EL (cell line): ENCODE measurements around the gene PLCD1.
A peak's percentile ranks its signal among the peaks of the same experiment; 100 is the strongest.
"Not testable (repeated sequence)": the region's sequence is repeated elsewhere in the genome, so short reads cannot be mapped to it uniquely, and the experiment has no call there.

Experiments
- DNase-seq: peaks from one replicate; pipeline ENCODE4 v3.0.0-alpha.2; 2016

Gene PLCD1

DNA sequence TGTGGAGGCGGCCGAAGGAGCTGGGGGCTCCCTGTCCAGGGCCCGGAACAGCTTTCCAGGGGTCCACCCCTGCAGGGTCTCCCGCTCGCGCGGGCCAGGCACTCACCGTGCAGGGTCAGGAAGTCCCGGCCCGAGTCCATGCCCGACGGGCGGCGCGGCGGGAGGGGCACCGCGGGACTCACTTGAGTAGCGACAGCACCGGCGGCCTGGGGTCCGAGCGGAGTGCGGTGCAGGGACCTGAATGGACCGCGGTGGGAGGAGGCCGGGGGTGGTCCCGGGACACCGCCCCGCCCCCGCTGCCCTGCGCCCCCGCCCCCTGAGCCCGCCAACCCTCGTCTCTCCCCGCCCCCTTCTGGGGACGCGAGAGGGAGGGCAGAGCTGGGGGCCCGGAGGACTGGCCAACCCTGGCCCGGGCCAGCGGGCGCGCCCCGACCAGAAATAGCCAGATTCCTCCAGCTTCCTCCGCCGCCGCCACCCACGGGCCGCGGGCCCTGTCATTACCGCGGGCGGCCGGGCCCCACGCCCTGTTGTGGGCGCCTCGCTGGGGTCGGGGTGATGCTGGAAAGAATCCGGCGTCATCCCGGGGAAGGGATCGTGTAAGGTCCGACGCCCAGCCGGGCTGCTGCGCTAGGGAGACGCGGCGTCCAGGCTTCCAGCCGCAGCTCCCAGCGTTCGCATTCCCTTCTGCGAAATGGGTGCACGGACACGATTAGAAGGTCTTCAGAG, at the start of gene PLCD1:
TSS of gene PLCD1 (minus strand) at position 243 of the 726 bp plus-strand sequence. CDS start at position 140, 103 bp downstream.
- DNase-seq = peak; percentile 77

DNA sequence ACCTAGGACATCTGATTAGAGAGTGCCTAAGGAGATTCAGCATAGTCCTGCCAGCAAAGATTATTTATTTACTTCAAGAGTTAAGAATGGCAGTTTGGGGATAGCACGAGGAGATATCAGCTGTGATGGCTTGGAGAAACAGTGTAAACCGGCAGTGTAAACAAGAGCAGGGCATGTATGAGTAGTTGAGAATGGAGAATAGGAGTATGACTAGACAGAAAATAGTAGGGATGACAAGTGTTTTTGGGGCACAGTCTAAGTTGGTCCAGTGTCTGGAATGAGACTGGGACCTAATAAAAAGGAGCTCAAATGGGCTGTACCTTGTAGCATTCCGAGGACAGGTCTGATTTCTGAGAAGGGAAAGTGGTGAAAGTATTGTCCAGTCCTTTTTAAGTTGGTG, 47.6 kb upstream of the PLCD1 start:
- DNase-seq = not testable (repeated sequence)

DNA sequence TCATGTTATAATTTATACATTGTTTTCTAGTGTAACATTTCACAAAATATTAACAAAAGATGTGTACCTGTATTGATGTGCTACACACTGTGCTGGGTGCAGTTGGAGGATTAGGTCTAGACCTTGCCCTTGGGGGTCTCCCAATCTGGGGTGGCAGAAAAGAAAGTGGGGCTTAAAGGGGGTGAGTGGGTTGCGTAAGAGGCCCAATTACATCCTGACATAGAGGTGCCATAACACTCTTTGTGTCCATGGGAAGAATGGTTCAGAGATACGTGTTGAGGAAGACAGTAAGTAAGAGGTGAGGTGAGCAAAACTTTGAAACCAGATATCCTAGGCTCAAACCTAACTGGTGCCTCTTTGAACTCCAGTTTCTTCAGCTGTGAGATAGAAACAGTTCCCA, 40.6 kb upstream of the PLCD1 start:
- DNase-seq = no peak

DNA sequence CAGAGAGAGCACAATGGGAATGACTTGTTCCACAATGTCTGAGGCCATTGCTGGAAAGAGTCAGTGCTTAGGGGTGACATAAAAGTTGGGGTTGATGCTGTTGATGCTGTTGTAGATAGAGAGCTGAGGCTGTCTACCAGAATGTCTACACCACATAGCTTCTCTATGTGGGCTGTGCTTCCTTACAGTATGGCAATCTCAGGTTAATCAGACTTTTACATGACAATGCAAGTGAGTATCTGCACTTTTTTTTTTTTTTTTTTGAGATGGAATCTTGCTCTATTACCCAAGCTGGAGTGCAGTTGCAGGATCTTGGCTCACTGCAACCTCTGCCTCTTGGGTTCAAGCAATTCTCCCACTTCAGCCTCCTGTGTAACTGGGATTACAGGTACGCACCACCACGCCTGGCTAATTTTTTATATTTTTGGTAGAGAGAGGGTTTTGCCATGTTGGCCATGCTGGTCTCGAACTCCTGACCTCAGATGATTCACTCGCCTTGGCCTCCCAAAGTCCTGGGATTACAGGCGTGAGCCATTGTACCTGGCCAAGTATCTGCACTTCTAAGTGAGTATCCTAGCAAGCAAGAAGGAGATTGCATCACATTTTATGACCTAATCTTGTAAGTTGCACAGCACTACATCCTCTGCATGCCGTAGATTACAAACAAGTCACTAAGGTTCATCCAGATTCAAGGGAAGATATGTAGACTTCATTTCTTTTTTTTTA, 38.2 kb upstream of the PLCD1 start:
- DNase-seq = no peak

DNA sequence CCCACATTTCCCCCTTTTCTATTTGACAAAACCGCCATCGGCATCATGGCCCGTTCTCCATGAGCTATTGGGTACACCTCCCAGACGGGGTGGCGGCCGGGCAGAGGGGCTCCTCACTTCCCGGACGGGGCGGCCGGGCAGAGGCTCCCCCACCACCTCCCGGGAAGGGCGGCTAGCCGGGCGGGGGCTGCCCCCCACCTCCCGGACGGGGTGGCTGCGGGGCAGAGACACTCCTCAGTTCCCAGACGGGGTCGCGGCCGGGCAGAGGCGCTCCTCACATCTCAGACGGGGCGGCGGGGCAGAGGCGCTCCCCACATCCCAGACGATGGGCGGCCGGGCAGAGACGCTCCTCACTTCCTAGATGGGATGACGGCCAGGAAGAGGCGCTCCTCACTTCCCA, 35.0 kb upstream of the PLCD1 start:
- not testable (repeated sequence) for DNase-seq

DNA sequence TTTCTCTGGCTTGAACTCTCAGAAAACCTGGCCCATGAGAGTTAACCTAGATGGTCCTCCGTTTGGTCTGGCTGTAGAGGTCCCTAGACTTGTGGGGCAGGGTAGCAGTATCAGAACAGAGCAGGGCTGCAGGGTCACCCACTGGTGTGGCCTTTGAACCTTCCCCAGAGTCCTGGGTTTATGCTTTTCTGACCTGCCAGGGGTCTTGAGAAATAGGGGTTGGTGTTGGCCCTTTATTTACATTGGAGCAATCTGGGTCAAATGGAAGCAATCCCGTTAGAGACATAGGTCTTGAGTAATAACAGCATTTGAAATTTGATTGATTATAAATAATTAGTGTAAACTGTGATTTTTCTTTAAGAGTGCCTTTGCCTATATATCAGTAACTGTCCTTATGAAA, 33.4 kb upstream of the PLCD1 start:
- DNase-seq = no peak

DNA sequence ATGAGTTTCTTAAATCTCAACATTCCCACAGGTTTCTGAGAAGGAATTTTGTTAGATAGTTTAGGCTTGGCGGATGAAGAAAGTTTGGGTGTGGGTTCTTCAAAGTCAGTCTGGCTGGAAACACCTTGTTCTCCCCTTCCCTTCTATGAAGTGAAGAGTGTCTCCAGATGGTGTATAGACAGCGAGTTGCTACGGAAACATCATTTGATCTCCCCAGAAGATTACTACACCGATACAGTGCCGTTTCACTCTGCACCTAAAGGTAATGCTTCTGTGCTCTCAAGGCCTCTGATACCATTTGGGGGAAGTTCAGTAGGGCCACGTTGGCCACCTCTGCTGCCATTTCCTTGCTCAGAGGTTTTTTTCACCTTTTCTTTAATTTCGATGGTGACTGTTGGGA, 30.1 kb upstream of the PLCD1 start:
- DNase-seq = no peak

DNA sequence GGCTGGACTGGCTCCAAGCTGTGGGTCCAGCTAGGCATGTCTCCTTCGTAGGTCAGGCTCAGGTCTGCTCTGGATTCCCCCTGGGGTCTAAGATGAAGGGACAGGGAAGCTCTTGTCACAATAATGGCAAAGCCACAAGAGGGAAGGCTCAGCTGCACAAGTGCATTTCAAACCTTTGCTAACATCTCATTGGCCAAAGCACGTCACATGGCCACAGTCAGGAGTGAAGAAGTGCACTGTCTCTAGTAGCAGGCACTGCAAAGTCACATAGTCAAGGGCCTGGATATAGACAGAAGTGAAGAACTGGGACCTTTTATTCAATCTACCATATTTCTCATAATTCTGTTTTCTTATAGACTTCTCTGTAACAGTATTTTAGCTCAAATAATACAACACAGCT, 29.7 kb upstream of the PLCD1 start:
- no peak for DNase-seq

DNA sequence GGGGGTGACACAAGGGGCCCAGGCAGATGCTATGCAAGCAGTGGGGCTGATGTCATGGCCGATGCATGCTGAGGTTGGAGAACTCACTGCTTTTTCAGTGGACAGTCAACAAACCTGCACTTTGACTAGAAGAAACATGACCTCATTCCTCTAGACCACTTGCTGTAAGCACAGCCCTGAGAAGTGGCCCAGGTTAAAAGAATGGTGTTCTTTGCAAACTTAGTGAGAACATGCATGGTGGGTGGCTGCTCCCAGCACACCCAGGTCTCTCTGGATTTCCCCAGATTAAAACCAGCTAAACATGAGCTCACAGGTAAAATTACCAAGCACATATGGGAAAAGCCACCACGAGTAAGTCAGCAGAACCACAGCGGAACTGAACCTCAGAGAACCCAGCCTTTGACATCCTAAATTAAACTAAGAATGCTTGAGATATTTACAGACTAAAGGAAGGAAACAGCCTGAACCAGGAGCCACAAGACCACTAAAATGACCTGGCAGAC, 25.1 kb upstream of the PLCD1 start:
- peak; percentile 44 for DNase-seq

DNA sequence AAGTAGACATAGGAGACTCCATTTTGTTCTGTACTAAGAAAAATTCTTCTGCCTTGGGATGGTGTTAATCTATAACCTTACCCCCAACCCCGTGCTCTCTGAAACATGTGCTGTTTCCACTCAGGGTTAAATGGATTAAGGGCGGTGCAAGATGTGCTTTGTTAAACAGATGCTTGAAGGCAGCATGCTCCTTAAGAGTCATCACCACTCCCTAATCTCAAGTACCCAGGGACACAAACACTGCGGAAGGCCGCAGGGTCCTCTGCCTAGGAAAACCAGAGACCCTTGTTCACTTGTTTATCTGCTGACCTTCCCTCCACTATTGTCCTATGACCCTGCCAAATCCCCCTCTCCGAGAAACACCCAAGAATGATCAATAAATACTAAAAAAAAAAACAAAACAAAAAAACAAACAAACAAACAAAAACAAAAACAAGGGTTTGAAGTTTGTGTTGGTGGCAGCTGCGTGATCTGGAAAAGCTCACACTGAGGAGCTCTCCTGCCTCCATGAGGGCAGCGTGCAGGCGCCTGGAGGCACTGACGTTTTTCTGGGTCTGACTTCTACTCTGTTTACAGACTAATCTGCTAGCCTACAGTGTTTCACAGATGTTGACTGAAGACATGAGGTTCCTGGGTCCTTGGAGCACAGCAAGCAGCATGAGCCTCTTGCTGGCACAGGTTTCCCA, 24.5 kb upstream of the PLCD1 start:
- not testable (repeated sequence) for DNase-seq

DNA sequence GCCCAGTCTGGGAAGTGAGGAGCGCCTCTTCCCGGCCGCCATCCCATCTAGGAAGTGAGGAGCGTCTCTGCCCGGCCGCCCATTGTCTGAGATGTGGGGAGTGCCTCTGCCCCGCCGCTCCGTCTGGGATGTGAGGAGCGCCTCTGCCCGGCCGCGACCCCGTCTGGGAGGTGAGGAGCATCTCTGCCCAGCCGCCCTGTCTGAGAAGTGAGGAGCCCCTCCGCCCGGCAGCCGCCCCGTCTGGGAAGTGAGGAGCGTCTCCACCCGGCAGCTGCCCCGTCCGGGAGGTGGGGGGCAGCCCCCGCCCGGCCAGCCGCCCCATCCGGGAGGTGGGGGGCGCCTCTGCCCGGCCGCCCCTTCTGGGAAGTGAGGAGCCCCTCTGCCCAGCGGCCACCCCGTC, 23.8 kb upstream of the PLCD1 start:
- not testable (repeated sequence) for DNase-seq

DNA sequence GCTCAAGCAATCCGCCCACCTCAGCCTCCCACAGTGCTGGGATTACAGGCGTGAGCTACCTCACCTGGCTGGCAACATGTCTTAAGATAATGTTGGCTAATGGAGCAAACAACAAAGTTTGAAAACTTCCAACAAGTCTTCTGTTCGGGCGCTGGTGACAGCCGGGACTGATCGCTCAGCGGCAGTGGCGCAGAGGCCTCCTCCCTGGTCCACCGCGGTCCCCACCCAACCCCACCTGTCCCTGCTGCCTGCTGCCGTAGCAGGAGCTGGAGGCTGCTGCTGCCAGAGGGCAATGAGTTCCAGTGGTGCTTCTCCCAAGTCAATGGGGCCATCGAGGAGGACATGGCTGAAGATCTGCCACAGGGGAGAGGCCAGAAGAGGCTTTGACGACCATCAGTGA, 21.7 kb upstream of the PLCD1 start:
- DNase-seq = no peak

DNA sequence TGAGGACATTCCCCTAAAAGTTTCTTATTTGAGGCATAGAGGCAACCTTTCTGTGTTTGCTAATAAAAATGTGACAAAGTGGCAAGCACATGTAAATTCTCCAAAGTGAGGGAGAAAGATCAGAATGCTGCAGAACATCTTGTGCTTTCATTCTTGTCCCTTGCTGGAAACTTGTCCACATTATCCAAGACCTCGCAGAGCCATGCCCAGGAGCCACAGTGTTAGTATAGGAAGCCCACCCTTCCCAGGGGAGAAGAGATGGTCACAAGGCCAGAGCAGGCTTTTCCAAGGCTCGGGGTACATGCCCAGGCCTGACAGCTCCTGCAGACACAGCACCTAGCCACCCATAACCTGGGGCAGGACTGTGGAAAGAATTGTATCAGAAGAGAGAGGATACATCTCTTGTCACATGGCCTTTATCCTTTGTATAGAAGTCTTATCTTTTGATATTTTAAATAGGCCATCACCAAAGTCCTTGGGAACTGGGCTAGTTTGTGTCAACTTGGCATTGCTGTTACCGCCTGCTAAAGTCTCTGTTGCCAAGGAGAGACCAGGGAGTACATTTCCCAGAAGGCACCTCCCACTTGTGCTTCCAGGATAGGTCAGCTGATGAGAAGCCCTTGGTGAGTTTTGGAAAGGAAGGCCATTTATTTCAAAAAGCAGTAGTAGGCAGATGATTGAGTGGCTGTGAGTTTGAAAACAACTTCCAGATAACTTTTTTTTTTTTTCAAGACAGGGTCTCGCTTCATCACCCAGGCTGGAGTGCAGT, 20.1 kb upstream of the PLCD1 start:
- no peak for DNase-seq

DNA sequence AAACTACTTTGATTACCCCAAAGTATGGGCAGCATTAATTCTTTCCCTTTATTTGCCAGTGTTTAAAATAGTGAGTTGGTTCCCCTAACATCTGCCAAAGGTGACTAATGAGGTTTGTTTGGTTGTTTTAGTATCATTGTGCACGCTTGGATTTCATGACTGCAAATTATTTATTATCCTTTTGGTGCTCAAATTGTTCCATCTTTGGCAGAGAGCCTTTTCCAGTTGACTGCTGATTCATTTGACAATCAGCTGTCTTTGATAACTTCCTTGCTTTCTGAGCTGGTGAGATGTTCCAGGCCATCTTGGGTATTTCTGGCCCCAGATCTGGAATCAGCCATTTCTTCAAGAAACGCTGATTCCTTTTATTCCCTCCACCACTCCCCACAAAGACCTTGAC, 18.5 kb upstream of the PLCD1 start:
- DNase-seq = no peak

DNA sequence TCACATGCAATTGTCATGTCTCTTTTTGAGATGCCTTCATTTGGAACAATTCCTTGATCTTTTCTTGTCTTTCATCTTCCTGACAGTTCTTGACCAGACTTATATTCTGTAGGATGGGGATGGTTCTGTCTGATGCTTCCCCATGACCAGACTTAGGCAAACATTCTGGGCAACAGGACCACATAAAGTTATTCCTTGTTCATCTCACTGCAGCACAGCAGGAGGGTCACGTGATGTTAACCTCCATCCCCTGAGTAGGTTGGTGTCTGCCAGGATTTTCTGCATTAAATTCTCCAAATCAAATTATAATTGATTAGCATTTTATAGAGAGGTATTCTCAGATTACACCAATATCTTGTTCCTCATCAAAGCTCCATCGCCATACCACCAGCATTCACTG, 17.4 kb upstream of the PLCD1 start:
- no peak for DNase-seq

DNA sequence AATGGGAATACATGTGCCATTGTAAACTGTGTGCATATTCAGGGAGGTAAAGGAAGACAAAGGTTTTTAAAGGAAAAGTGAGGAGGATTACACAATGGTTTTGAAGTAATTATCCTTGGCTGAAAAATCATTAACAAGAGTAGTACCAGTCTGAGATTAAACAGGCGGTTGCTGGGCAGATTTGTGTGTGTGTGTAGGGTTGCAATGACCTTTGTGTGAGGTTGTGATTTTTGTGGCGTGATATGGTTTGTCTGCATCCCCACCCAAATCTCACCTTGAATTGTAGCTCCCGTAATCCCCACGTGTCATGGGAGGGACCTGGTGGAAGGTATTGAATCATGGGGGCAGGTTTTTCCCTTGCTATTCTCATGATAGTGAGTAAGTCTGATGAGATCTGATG, 16.6 kb upstream of the PLCD1 start:
- DNase-seq = no peak

DNA sequence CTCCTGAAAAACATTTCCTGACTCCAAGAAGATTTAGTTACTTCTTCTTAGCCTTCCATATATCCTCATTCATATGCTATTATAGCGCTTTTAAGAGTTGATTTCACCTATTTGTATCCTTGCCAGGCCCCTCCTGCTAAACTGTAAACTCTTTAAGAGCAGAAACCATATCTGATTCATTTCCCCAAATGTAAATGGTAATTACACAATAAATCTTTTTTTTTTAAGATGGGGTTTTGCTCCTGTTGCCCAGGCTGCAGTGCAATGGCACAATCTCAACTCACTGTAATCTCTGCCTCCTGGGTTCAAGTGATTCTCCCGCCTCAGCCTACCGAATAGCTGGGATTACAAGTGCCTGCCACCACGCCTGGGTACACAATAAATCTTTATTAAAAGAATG, 14.0 kb upstream of the PLCD1 start:
- no peak for DNase-seq

DNA sequence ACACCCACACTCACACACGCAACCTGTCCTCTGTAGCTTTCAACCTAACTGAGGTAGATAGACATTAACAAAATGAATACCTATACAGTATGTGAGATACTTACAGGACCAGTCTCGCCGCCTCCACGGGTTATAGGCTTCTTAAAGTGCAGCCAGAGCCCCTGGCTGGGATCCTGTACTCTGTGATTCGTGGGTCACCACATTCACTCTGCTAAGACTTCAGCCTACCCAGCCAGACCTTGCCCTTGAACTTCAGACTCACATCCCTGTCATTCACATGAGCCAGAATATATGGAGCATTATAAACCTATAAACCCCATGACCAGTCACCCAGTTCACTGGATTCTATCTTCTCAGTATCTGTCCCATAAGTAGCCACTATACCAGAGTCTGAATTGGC, 11.0 kb upstream of the PLCD1 start:
- no peak for DNase-seq

DNA sequence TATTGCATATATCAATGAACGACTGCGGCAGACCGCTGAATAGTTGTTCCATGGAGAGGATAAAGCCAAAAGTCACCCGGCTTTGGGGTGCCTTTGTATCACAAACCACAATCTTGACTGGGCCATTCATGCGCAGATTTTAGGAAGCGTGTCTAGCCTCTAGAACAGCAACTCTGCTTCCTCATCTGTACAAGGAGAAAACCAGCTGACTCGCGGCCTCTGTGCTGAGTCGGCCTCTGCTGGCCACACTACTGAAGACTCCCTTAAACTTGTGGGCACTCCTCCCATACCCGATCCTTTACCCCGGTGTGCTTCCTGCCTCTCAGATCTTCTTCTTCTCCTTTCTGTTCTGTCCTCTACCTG, 10.4 kb upstream of the PLCD1 start:
- DNase-seq = peak; percentile 42

DNA sequence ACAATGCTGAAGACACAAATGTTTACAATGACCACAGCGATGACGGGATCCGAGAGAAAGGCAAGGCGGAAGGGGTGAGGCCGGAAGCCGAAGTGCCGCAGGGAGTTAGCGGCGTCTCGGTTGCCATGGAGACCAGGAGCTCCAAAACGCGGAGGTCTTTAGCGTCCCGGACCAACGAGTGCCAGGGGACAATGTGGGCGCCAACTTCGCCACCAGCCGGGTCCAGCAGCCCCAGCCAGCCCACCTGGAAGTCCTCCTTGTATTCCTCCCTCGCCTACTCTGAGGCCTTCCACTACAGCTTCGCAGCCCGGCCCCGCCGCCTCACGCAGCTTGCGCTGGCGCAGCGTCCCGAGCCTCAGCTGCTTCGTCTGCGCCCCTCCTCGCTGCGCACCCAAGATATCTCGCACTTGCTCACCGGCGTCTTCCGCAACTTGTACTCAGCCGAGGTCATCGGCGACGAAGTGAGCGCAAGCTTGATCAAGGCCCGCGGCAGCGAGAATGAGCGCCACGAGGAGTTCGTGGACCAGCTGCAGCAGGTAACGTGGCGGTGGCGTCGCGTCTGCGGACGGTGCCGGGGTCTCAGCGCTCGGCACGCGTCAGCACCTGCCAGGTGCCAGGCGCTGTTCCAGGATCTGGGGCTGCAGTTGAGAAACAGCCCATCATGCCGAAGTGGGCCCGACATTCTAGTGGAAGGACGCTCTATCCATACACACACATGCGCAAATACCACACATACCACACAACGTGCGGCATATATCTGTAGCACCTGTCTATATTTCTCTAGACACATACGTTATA, 9.9 kb upstream of the PLCD1 start, which contains the start of gene DLEC1:
TSS of gene DLEC1 (plus strand) at position 108 of the 798 bp plus-strand sequence. CDS start at position 126, 18 bp downstream.
- peak; percentile 76 for DNase-seq

DNA sequence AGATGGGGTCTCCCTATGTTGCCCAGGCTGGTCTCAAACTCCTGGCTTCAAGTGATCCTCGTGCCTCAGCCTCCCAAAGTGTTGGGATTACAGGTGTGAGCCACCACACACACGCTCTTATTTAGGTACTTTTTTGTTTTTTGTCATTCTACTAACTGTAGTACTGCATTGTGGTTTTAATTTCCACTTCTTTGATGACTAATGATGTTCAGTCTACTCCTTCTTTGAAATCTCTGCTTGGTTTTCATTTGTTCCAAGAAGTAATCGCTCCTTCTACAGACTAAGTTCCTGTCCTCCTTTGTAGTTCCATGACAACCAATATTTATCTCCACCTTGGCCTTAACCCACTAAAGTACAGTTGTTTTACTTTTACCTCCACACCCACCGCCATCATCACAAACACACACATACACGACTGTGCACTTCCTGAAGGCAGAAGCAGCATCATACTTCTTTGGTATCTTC, 9.0 kb upstream of the PLCD1 start:
- no peak for DNase-seq

DNA sequence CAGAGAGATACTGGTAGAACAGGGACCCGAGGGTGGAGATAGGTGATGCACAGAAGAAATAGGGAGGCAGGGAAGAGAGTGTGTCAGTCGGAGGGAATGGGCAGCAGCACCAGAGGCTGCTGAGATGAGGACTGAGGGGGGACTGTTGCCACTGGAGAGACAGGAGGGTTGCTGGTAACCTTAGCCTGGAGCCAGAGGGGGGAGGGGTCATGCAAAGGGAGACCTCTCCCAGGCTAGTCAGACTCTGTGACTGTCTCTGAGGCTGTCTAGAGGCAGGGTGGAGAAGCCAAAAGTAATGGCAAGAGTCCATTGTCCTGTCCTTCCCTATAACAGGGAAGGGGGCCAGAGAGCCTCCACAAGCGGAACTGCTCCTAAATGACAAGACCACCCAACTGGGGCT, 7.5 kb upstream of the PLCD1 start:
- DNase-seq = no peak
